HepG2 (cell line): ENCODE results near the gene COL26A1. TPM values are rescaled to one million over a fixed set of nuclear protein-coding genes. Genes with fewer than 3 reads are reported as not detected.

Experiments
- ARNTL ChIP-seq: sonication (generic); formaldehyde crosslinking; IDR thresholded peaks from 2 replicates; pipeline ENCODE4 v1.4.0; 2020; ENCODE audit warnings: mild to moderate bottlenecking, missing genetic modification reagents
- ATF1 ChIP-seq: IDR thresholded peaks from 2 replicates; pipeline ENCODE4 v1.6.1; 2016; ENCODE audit warnings: mild to moderate bottlenecking, control low read depth
- CEBPZ ChIP-seq: IDR thresholded peaks from 2 replicates; pipeline ENCODE4 v1.6.1; 2012; ENCODE audit warnings: low read length, improper control_type of control experiment
- DNMT1 ChIP-seq: sonication (generic); formaldehyde crosslinking; IDR thresholded peaks from 2 replicates; pipeline ENCODE4 v1.5.1; 2020; ENCODE audit warnings: mild to moderate bottlenecking, missing genetic modification reagents
- DPF2 ChIP-seq: sonication (generic); formaldehyde crosslinking; IDR thresholded peaks from 2 replicates; pipeline ENCODE4 v1.4.0; 2020; ENCODE audit warnings: mild to moderate bottlenecking, low read depth, missing genetic modification reagents, borderline replicate concordance
- ETV5 ChIP-seq: IDR thresholded peaks from 2 replicates; pipeline ENCODE4 v1.6.1; 2018; ENCODE audit warnings: missing biosample characterization, missing genetic modification reagents, inconsistent platforms, borderline replicate concordance
- FOXK2 ChIP-seq: fragments of 450-650 bp; IDR thresholded peaks from 2 replicates; pipeline ENCODE4 v1.6.1; 2016
- HDAC2 ChIP-seq: sonication (generic); formaldehyde crosslinking; IDR thresholded peaks from 2 replicates; pipeline ENCODE4 v1.4.0; 2020; ENCODE audit warnings: missing genetic modification reagents
- IRF9 ChIP-seq: sonication (generic); formaldehyde crosslinking; IDR thresholded peaks from 2 replicates; pipeline ENCODE4 v1.8.0; 2022; ENCODE audit warnings: missing genetic modification reagents, mild to moderate bottlenecking, borderline replicate concordance
- KLF16 ChIP-seq, 2 experiments: sonication (generic) in 1 of 2; formaldehyde crosslinking in 1 of 2; IDR thresholded peaks; 2 replicates each; pipeline versions ENCODE4 v1.6.1 to v1.8.0; 2016 to 2023; ENCODE audit warnings: missing genetic modification reagents in 2 of 2, missing compliant biosample characterization in 1 of 2
- MAZ ChIP-seq, 2 experiments: sonication (generic) in 1 of 2; formaldehyde crosslinking in 1 of 2; IDR thresholded peaks; 2 replicates each; pipeline versions ENCODE4 v1.5.0 to v1.6.1; 2012 to 2020; ENCODE audit warnings: low read depth in 2 of 2, mild to moderate bottlenecking in 2 of 2, borderline replicate concordance in 1 of 2, improper control_type of control experiment in 1 of 2, low read length in 1 of 2, missing genetic modification reagents in 1 of 2, moderate library complexity in 1 of 2
- PHF20 ChIP-seq: sonication (generic); formaldehyde crosslinking; IDR thresholded peaks from 2 replicates; pipeline ENCODE4 v1.5.0; 2020; ENCODE audit warnings: mild to moderate bottlenecking, missing genetic modification reagents
- THRA ChIP-seq: sonication (generic); formaldehyde crosslinking; IDR thresholded peaks from 2 replicates; pipeline ENCODE4 v1.4.0; 2020; ENCODE audit warnings: missing genetic modification reagents, borderline replicate concordance
- XRCC5 ChIP-seq: fragments of 200-400 bp; formaldehyde crosslinking; optimal IDR thresholded peaks from 2 replicates; pipeline ENCODE3; 2017; ENCODE audit warnings: mild to moderate bottlenecking, low read length
- ZBTB21 ChIP-seq: sonication (generic); formaldehyde crosslinking; IDR thresholded peaks from 2 replicates; pipeline ENCODE4 v1.4.0; 2020; ENCODE audit warnings: missing genetic modification reagents
- ZNF501 ChIP-seq: sonication (generic); formaldehyde crosslinking; IDR thresholded peaks from 2 replicates; pipeline ENCODE4 v1.5.1; 2020; ENCODE audit warnings: mild to moderate bottlenecking, moderate library complexity, missing genetic modification reagents
- ZNF777 ChIP-seq: sonication (generic); formaldehyde crosslinking; IDR thresholded peaks from 2 replicates; pipeline ENCODE4 v1.4.0; 2020; ENCODE audit warnings: missing genetic modification reagents
- ZNF891 ChIP-seq: sonication (generic); formaldehyde crosslinking; IDR thresholded peaks from 2 replicates; pipeline ENCODE4 v1.5.0; 2020; ENCODE audit warnings: mild to moderate bottlenecking, missing genetic modification reagents
- polyA plus RNA-seq, 8 experiments: library from polyadenylated mRNA; depleted of rRNA in 3 of 8; stranded (reverse) in 7 of 8; unstranded in 1 of 8; fragments of >200 nt; fragmentation: Illumina TruSeq in 4 of 8; extraction: Trizol in 4 of 8; gene quantifications; 2 replicates each; pipeline versions ENCODE4 v1.2.1 to v1.2.3, GENCODE V29; 2011 to 2016; ENCODE audit warnings: low read depth in 4 of 8, missing spikeins in 1 of 8, mixed read lengths in 1 of 8; ENCODE audit not compliant: insufficient read depth in 1 of 8
- total RNA-seq, 5 experiments: library from RNA; depleted of rRNA; stranded (reverse); fragments of >200 nt; fragmentation: Illumina TruSeq; extraction: Trizol; gene quantifications; 2 replicates each; pipeline ENCODE4 v1.2.3, GENCODE V29; 2016; ENCODE audit warnings: low read depth in 1 of 5
- TF ChIP-seq, protein P1 (sequence below): IDR thresholded peaks from 2 replicates; pipeline ENCODE4 v1.6.1; 2018; ENCODE audit warnings: missing genetic modification reagents
- TF ChIP-seq, protein P2 (sequence below): IDR thresholded peaks from 2 replicates; pipeline ENCODE4 v1.6.1; 2016; ENCODE audit warnings: missing compliant biosample characterization, missing genetic modification reagents, borderline replicate concordance
- TF ChIP-seq, protein P3 (sequence below): conservative IDR thresholded peaks from 2 replicates; pipeline ENCODE4 v1.6.1; 2018; ENCODE audit warnings: missing genetic modification reagents

The COL26A1 gene
- total and polyA plus RNA-seq, 2 of the 13 experiments (the other 11 are each of a cell fraction or from before 2014, with no cell fraction given), result 7.8 to 9.2 TPM

GRCh38 chr7:101390901-101391301, 28.2 kb downstream of the COL26A1 start (continued):
- TF ChIP-seq, protein P1, sequence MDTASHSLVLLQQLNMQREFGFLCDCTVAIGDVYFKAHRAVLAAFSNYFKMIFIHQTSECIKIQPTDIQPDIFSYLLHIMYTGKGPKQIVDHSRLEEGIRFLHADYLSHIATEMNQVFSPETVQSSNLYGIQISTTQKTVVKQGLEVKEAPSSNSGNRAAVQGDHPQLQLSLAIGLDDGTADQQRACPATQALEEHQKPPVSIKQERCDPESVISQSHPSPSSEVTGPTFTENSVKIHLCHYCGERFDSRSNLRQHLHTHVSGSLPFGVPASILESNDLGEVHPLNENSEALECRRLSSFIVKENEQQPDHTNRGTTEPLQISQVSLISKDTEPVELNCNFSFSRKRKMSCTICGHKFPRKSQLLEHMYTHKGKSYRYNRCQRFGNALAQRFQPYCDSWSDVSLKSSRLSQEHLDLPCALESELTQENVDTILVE (CRISPR knock-in tag), result no peak
- TF ChIP-seq THRA (CRISPR knock-in tag) (peak; percentile 95), ZBTB21 (CRISPR knock-in tag) (peak; percentile 54; the same call in 1 of the 2 replicates), XRCC5 (peak; percentile 85), DNMT1 (no peak), PHF20 (CRISPR knock-in tag) (0 out of 2 replicates have a peak, but pooled peaks have one; percentile 28), KLF16 (CRISPR knock-in tag; IDR thresholded peaks at IDR 0.05) (peak in 1 of 2 experiments; percentile 38; a peak in 1 of 4 replicates), ZNF777 (no peak), ARNTL (CRISPR knock-in tag) (peak; percentile 25; the same call in 1 of the 2 replicates), MAZ (IDR thresholded peaks at IDR 0.05; ENCODE audit: borderline replicate concordance, low read depth, low read length) (no peak), MAZ (CRISPR knock-in tag; IDR thresholded peaks at IDR 0.05; ENCODE audit: low read depth) (no peak), DPF2 (CRISPR knock-in tag) (peak; percentile 93), CEBPZ (no peak), ETV5 (CRISPR knock-in tag) (peak; percentile 98), FOXK2 (no peak), ZNF501 (CRISPR knock-in tag) (no peak), ATF1 (CRISPR knock-in tag) (no peak), ZNF891 (CRISPR knock-in tag) (no peak), HDAC2 (peak; percentile 97), IRF9 (no peak)
- TF ChIP-seq, protein P2, sequence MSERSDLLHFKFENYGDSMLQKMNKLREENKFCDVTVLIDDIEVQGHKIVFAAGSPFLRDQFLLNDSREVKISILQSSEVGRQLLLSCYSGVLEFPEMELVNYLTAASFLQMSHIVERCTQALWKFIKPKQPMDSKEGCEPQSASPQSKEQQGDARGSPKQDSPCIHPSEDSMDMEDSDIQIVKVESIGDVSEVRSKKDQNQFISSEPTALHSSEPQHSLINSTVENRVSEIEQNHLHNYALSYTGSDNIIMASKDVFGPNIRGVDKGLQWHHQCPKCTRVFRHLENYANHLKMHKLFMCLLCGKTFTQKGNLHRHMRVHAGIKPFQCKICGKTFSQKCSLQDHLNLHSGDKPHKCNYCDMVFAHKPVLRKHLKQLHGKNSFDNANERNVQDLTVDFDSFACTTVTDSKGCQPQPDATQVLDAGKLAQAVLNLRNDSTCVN (CRISPR knock-in tag), result no peak
- TF ChIP-seq, protein P3, sequence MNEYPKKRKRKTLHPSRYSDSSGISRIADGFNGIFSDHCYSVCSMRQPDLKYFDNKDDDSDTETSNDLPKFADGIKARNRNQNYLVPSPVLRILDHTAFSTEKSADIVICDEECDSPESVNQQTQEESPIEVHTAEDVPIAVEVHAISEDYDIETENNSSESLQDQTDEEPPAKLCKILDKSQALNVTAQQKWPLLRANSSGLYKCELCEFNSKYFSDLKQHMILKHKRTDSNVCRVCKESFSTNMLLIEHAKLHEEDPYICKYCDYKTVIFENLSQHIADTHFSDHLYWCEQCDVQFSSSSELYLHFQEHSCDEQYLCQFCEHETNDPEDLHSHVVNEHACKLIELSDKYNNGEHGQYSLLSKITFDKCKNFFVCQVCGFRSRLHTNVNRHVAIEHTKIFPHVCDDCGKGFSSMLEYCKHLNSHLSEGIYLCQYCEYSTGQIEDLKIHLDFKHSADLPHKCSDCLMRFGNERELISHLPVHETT (CRISPR knock-in tag), result 0 out of 2 replicates have a peak, but pooled peaks have one; percentile 38
